NOMO-1 (cell line): Measurements from ENCODE around the gene STPG3.
"Not testable (repeated sequence)": the region's sequence is repeated elsewhere in the genome, so short reads cannot be mapped to it uniquely, and the experiment has no call there.

ENCODE experiments used
- DNase-seq, 2 experiments: peaks; one replicate each; lab custom pipeline; 2025; ENCODE audit not compliant: unreplicated experiment in 2 of 2; lab: John Stamatoyannopoulos, UW

The STPG3 gene

GRCh38 chr9:137232510-137232909, 18.6 kb upstream of the STPG3 start:
- DNase-seq: no peak

GRCh38 chr9:137233143-137233980, 17.7 kb upstream of the STPG3 start:
- DNase-seq: no peak

- DNase-seq: no peak
Measured at GRCh38 chr9:137234055-137234697, 16.9 kb upstream of the STPG3 start.

DNA sequence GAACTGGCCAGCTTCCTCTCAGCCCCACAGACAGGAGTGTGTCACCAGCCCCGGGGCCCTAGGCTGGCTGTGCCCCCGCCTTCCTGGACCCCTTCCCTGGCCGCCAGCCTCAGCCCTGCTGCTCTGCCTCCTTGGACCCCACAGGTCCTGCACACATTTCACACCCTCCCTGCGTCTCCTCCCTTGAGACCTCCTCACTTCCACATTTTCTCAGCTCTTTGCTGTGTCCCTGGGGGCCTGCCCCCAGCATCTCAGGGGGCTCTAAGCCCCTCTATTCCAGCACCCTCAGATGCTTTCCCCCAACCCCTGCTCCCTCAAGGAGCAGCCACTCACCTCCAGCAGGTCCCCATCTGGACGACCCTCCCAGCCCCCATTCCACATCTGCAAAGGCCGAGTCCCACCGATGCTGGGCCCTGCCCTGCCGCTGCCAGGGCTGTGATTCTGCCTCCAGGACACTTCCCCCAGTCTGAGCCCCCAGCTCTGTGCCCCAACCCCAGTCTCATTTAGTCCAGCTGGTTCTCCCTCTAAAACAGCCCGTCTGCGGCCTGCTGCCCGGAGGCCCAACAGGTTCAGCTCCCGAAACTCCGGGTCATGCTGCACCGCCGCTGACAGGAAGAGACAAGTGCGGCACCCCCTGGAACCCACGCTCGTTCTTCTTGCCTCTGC, 16.2 kb upstream of the STPG3 start:
- no peak for DNase-seq

DNA sequence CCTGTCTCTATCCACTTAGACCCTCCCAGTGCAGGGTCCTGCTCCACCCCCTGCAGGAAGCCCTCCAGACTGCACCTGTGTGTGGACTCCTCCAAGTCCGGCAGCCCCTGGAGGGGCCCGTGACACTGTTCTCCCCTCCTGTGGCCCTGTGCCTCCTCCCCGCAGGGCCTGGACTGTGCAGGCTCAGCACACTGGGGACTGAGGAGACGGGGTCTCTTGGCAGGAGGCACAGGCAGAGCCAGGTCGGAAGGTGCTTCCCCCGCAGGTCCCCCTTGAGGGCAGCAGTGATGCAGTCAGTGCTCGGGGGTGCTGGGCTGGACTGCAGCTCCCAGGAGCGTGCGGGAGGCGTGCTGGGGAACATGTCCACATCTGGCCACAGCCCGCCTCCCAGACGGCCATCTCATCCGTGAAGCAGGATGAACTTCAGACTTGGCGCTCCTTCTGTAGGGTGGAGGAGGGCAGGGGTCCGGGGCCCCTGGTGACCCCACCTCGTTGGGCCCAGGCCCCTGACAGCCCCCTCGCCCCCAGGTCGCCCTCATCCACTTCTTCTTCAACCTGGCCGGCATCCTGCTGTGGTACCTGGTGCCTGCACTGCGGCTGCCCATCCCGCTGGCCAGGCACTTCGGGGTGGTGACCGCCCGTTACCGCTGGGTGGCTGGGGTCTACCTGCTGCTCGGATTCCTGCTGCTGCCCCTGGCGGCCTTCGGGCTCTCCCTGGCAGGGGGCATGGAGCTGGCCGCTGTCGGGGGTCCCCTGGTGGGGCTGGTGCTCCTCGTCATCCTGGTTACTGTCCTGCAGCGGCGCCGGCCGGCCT, 15.5 kb upstream of the STPG3 start:
- no peak for DNase-seq

GRCh38 chr9:137236238-137236935, 14.7 kb upstream of the STPG3 start:
- peak; percentile 80 to 93 for DNase-seq

- no peak for DNase-seq
Measured at GRCh38 chr9:137236936-137237421, 14.1 kb upstream of the STPG3 start.

GRCh38 chr9:137237759-137238726, 13.0 kb upstream of the STPG3 start:
- no peak for DNase-seq

DNA sequence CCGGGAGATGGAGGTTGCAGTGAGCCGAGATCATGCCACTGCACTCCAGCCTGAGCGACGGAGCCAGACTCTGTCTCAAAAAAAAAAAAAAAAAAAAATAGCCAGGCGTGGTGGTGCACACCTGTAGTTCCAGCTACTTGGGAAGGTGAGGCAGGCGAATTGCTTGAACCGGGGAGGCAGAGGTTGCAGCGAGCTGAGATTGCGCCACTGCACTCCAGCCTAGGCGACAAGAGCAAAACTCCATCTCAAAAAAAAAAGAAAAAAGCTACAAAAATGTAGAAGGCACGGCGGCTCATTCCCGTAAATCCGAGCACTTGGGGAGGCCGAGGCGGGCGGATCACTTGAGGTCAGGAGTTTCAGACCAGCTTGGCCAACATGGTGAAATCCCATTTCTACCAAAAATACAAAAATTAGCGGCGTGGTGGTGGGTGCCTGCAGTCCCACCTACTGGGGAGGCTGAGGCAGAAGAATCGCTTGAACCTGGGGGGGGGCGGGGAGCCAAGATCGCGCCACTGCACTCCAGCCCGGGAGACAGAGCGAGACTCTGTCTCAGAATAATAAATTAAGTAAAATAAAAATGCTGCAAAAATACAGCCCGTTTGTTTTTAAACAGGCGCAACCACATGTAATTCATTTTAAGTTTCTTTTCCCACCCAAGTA, 11.4 kb upstream of the STPG3 start:
- not testable (repeated sequence) for DNase-seq

DNA sequence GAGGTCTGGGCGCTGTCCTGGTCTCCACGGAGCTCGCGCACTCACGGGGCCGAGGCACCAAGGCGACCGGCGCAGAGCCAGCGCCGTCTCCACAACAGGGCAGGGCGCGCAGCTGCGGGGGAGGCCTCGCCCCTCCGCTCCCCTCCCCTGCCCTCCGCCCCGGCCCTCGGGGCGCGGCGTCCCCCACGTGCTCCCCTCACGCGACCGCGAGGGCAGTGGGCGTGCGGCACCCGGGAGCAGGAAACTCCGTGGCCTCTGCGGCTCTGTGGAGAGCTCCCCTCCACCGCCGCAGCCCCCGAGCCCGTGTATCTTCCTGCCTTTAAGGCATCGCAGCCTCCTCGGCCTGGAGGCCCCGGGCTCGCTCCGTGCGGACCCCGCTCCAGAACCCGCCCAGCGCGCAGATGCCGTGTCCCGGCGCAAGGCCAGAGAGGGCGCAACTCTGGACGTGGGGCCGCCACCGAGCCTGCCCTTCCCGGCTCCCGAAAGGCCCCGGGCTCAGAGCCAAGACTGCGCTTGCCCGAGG, 10.7 kb upstream of the STPG3 start:
- DNase-seq: peak; percentile 85 to 88

- peak; percentile 100 for DNase-seq
Measured at GRCh38 chr9:137240841-137241489, 10.1 kb upstream of the STPG3 start, which contains the start of gene TUBB4B. TUBB4B (plus strand) TSS chr9:137241287; CDS start chr9:137241361, 74 bp downstream.

DNA sequence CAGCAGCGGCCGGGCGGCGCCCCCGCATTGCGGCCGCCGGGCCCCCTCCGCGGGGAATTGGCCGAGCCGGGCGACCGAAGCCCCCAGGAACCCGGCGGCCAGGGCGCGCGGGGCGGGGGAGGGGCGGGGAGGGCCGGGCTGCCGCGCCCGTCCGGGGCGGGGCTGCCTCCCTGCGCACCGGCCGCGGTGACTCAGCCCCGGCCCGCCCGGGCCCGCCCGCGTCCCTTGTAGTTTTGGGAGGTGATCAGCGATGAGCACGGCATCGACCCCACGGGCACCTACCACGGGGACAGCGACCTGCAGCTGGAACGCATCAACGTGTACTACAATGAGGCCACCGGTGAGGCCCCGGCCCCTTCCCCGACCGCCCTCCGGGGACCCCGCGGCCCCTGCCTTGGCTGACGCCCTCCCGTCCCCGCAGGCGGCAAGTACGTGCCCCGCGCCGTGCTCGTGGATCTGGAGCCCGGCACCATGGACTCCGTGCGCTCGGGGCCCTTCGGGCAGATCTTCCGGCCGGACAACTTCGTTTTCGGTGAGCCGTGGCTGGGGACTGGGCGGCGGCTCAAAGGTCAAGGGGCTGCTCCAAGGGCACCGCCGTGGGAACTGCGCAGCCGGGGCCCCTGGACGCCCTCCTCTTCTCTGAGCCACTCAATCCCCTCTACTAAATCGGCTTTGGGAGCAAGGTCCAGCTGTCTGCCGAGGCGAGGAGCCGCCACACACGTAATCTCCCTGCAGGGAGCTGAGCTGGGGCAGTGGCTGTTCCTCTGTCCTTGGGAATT, 9.4 kb upstream of the STPG3 start:
- DNase-seq: peak; percentile 47 to 74

- no peak for DNase-seq
Measured at GRCh38 chr9:137242269-137243203, 8.6 kb upstream of the STPG3 start.

GRCh38 chr9:137243266-137243625, 7.8 kb upstream of the STPG3 start:
- not testable (repeated sequence) for DNase-seq

GRCh38 chr9:137243626-137244485, 7.2 kb upstream of the STPG3 start:
- no peak for DNase-seq
